GM21786 (cell line): Measurements from ENCODE around the gene UEVLD.

Source experiments
- ATAC-seq: cut with Tn5 transposase; IDR thresholded peaks from one replicate; pipeline ENCODE4 v1.9.1; 2021; ENCODE audit not compliant: unreplicated experiment

Gene UEVLD

DNA sequence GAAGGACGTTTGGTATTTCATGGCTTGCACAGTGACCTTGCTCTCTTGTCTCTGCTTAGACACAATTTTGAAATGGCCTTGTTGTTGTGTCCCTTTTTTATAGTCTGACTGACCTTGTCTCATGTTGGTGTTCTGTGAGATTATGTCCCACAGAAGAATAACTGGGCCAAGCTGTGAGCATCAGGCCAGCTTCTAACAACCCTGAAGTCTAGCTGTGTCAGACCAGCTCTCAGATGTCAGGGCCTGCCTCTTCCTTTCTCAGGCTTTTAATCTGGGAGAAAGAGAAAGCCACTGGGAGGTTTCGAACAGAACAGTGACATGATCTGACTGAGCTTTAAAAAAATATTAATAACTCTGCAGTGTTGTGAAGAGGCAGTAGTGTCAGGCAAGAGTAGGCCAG, 2.0 kb upstream of the UEVLD start:
- no peak for ATAC-seq

DNA sequence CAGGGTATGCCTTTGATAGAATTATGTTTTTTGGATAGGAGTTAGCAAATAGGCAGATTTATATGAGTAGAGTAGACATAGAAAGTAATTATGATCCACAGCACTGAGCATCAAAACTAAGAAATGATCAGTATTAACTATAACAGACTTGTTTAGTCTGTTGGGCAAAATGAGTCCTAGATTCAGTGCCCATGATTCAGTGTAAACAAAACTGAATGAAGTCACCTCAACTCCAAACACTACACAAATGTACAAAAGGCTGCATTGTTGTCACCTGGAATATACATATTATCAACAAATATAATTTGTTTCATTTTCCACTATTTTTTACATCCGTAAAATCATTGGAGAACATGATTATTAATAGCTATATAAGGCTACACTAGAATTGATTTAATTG, 6.7 kb downstream of the UEVLD start:
- ATAC-seq: no peak

DNA sequence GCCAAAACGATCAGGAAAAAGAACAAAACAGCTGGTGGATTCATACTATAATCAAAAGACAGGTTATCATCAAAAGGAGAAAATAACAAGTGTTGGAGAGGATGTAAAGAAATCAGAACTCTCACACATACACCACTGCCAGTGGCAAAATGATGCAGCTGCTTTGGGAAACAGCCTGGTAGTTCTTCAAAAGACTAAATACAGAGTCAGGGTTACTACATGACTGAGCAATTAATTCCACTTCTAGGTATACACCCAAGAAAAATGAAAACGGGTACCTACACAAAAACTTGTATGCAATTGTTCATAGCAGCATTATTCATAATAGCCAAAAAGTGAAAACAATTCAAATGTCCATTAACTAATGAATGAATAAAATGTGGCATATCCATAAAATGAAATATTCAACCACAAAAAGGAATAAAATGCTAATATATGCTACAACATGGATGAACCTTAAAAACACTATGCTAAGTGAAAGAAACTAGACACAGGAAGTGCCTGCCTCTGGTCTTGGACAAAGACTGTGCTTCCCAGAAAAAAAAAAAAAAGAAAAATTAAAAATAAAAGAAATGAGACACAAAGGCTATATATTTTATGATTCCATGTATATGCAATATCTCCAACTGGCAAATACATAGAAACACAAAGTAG, 8.3 kb downstream of the UEVLD start:
- no peak for ATAC-seq

DNA sequence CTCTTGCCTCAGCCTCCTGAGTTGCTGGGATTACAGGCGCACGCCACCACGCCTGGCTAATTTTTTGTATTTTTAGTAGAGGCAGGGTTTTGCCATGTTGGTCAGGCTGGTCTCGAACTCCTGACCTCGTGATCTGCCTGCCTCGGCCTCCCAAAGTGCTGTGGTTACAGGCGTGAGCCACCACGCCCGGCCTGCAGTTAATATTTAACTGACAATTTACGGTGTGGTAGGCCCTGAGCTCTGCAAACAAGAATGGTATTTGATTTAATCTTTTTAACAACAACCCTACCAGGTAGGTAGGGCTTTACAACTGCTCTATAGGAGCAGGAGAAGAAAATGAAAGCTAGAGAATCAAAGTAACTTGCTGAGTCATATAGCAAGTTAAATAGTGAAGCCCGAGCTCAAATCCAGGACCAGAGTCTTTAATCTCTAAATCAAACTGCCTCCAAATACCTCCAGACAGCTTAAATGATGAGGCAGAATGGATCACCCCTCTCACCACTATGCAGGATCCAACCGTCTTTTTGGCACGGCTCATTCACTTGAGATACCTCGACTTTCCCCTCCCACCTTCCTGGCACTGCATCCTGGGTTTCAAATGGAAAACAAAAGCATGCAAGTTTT, 9.4 kb downstream of the UEVLD start:
- no peak for ATAC-seq

DNA sequence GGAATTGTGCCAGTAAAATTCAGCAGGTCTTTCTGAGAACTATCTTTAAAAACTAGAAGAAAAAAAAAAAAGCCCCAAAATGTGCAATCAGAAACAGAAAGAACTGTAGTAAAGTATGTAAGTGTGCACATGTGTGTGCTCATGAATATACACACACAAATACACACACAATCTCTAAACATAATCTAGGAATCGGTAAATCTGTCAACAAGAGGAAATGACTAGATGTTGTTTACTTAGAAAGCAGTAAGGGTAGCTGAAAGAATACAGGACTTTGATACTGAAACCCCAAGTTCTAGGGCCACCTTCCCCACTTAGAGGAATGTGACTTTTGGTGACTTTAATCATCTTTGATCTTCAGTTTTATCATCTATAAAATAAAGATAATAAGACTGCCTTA, 13.2 kb downstream of the UEVLD start:
- ATAC-seq: no peak

DNA sequence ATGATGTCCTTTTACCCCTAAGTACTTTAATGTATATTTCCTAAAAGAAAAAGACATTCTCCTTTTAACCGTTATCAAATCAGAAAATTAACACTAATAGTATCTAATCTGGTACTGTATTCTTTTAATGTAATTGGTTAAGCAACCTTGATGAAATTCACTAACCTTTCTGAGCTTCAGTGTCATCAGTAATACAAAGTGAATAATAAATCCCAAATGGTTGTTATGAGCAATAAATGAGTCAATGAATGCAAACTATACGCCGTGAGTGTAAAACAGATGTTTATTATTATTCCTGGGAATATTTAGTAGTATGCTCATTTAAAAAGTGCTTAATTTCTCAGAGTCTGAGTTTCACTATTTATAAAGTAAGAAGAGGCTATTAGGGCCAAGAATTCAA, 21.5 kb downstream of the UEVLD start:
- ATAC-seq: no peak

DNA sequence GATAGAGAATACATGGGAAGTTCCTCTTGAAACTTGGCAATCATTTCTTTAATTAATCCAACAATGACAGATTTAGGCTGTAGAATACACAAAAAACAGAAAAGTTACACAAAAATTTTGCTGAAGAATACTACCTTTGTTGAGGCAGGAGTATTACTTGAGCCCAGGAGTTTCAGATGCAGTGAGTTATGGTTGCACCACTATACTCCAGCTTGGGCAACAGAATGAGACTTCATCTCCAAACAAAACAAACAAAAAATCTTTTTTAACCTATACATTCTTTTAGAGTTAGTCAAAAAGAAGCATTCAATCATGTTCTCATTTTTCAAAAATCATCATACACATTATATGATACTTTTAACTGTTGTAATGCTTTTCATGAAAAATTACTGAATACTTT, 22.1 kb downstream of the UEVLD start:
- no peak for ATAC-seq

DNA sequence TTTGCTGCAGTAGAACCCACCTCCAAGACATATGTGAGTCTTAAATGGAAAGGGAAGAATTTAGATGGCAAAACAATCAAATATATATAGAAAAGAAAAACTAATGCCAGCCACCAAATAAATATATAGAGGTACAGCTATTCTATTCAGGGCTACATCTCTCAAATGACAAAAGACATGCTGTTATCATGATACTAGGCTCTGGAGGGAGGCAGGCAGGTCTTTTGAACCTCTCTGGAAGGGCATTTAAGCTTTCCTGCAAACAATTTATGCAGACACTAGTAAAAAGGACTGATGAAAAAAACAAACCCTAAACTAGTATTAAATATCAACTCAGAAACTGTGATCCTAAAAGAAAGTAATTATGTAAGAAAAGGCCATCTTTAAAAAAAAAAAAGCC, 24.4 kb downstream of the UEVLD start:
- ATAC-seq: no peak

DNA sequence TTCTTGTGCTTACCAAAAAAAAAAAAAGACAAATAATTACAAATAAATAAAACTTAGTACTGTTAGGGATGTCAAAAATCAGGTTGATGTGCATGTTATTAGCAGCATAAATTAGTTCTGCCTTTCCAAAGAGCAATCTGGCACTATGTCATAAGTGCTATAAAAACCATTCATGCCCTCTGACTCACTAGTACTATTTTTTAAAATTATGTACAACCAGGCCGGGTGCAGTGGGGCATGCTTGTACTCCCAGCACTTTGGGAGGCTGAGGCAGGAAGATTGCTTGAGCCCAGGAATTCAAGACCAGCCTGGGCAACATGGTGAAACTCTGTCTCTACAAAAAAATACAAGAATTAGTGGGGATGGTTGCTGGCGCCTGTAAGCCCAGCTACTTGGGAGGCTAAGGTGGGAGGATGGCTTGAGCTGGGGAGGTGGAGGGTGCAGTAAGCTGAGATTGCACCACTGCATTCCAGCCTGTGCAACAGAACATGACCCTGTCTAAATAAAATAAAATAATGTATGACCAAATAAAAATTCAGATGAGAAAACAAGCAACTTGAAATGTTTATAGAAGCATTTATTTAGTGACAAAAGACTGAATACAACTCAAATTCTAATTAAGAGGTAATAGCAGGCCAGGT, 25.3 kb downstream of the UEVLD start:
- ATAC-seq: no peak

DNA sequence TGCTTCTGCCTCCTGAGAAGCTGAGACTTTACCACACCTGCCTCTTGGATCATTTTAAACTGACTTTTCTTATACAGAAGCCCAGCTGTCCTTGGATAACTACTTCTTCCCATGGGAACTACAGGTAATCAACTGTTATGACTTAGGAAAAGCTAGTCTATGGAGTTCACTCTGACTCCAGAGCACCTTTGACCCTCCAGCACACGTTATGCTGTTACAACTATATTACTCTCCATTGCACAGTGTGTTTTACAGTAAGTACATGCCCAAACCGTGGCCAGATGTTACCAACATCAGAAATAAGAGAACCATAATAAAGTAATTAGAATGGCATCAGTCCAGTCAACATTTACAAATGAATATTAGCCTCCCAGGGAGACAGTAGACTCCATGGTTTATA, 40.5 kb downstream of the UEVLD start:
- ATAC-seq: no peak

DNA sequence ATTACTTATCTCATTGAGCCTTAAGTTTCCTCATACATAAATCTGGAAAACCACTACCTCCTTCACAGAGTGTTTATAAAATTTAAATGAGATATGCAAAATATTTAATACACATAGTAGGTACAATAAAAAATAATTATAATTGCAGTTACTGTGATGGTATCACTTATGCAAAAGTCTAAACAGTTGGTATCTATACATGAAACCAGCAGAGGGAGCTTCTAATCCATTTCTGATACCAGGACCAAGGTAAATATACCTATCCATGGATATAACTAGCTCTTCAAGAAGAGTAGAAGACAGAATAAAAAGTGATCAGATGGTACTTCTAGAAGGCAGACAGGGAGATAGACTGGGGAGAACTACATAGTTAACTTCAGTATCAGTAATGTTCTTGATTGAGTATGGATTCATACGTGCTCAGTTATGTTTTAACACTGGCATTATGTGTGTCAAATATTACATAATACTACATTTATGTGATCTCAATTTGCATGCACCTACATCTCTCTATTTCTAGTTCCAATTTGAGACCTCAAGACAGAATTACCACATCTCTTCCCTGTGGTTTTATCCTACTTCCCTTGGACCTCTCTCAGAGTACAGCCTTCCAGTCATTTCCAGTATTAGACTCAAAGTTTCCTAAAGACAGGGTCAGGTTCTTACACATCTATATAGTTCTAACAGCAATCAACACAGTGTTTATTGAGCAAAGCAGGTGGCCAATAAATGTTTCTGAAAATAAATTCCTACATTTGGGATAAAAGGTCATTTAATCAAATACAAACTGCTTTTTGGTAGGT, 48.1 kb downstream of the UEVLD start:
- ATAC-seq: no peak

DNA sequence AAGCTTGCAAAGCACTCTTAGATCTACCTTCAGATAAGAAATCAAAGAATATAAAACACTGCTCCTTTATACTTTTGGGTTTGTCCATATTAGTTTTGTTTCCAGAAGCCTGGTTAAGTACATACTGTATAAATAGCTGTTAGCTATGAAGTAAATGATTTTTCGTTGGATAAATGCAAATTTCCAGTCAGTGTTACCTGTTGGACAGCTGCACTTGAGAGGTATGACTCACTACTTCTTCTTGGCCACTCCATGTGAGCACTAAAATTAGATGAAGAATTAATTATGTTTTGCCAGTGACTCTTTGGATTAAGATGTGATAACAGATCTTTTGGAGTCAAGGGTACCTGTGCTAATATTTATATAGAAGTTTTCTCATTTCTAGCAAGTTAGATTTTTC, 52.3 kb downstream of the UEVLD start:
- ATAC-seq: no peak

DNA sequence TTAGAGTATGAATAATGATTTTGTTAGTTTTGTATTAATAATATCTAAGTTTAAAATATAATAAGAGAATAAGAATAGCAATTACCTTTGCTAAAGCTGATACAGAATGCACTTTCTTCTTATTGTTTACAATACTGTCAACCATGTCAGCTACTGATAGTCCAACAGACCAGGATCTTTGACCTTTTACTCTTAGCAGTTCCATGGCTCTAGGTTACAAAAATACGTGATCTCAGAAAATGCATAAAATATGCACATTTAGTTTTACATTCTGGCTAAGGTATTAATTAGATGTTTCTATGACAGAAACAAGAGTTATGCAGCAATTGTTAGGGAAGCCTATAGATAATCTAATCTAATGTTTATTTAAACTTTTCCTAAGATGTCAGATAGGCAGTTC, 54.3 kb downstream of the UEVLD start:
- ATAC-seq: no peak

DNA sequence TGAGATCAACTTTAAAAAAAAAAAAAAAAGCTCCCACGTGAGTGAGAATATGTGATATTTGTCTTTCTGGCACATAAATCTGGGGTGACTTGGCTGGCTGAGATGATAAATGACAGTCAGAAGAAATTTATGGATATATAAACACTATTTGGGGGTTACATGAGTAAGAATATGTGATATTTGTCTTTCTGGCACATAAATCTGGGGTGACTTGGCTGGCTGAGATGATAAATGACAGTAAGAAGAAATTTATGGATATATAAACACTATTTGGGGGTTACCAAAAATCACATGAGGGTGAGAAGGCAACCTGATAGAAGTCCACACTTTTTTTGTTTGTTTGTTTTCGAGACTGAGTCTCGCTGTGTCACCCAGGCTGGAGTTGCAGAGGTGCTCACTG, 55.2 kb downstream of the UEVLD start:
- no peak for ATAC-seq

DNA sequence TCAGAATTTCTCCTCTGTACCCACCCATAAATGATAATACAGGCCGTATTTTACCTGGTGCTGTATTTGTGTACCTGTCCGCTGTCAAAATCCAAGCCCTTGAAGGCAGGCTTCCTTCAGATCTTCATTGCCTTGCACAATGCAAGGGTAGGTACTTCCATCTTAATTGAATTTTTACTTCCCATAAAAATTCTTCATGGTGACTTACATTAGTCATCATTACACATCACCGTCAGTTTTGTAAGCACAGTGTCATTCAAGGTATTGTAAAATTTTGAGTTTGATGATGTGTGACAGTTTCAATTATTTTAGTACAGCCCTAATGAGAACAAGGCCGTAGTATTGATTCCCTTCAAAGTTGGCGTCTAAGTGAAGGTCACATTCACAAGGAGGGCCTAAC, 61.0 kb downstream of the UEVLD start:
- no peak for ATAC-seq

DNA sequence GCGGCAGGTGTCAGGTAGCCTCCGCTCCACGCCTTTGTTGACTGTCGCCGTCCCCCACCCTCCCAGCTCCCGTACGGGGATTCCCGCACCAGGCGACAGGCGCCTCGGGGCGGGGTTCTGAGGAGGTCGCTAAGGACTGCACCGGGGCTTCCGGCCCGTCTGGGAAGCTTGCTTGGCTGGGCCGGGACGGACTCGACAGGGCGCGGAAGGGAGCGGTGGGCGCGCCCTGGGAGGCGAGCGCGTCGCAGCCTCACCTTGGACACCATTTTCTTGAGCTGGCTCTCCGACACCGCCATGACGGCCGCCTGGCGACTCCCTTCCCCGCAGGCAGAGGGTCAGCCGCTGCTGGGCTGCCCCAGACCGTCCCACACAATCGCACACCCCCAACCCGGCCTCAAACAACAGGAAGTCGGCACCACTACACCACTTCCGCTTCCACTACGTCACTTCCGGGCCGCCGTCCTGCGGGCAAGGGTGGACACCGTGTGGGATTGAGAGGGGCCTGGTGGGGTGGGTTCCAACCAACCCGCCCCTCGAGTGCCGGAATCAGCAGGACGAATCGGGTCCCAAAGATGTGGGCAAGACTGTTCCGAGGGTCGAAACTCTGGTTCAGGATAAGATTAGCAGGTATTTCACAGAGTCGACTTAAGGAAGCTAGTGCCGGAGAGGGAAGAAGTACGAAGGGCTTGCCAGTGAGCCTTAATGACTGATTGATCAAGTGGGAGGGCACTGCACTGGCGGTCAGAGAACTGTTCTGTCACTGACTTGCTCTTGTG, 61.8 kb downstream of the UEVLD start, which contains the start of gene TSG101:
TSG101 (minus strand) TSS at position 422 of the 776 bp plus-strand sequence; CDS start at position 296, 126 bp downstream.
- peak; percentile 97 for ATAC-seq

DNA sequence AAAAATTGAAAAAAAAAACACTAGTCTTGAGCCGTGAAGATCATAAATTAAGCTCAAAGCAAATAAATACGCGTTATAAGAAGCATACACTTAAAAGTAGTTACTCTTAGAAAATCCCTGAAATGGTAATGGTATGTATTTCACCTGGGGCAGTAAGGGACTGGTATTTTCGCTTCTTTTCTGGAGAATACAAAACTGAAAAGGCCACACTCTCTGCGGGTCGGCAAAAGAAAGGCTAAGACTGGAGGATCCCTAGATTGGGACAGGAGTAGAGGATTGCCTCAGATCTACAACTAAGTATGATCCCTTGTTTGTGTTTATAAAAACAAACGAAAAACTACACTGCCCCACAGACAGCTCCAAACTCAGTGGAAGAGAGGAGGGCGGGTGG, 62.4 kb downstream of the UEVLD start:
- ATAC-seq: no peak

DNA sequence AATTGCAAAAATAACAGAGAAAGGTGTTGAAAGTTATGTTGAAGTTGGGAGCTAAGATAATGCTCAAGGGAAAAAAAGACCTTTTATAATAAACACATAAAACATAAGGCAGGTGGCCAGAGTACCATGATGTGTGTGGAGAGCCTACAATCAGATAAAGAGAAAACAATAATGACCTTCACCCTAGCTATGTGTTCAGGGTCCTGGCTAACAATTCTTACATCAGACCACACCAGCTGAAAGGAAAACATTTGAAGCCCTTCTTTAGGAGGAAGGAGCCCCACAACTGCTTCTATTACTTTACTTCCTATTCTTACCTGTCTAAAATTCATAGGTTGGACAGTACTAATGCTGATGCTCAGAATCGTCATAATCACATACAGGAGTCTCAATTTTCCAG, 64.3 kb downstream of the UEVLD start:
- ATAC-seq: no peak

DNA sequence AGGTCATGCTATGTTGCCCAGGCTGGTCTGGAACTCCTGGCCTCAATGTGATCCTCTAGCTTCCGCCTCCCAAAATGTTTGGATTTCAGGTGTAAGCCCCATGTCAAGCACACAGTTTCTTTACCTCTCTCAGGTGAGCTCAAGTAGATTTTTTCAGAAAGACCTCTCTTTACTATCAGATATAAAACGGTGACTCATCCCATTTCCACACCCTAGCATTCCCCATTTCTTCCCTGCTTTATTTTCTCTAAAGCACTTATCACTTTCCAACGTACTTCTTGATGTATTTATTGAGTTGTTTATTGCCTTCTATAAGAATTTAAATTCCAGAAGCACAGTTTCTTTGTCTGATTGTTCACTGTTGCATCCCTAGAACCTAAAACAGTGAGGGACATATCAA, 65.5 kb downstream of the UEVLD start:
- ATAC-seq: no peak

DNA sequence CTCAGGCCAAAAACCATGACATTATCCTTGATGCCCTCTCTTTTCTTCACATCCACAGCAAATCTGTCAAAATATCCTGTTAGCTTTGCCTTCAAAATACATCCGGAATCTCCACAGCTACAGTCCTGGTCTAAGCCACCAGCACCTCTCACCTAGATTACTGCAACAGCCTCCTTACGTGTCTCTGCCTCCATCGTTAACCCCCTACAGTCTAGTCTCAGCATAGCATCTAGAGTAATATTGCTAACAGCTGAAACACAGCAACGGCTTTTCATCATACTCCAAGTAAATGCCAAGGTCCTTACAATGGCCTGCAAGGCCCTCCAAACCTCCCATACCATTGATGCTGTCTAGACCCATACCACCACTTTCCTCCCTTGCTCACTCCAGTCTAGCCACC, 66.1 kb downstream of the UEVLD start:
- ATAC-seq: no peak

DNA sequence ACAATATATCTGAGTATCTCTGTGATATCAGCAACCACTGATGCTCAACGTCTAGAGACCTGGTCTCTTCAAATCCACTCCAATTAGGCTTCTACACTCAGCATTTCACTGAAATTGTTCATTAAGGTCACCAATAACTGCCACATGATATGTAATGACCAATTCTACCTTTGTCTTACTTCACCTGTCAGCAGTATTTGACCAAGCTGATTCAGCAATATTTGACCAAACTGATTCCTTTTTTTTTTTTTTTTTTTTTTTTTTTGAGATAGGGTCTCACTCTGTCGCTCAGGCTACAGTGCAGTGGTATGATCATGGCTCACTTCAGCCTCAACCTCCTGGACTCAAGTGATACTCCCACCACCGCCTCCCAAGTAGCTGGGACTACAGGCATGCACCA, 67.4 kb downstream of the UEVLD start:
- no peak for ATAC-seq
